ENCODE results near the gene CHAT. TPM values are rescaled to one million over a fixed set of nuclear protein-coding genes. Genes with fewer than 3 reads are reported as not detected.

CHAT gene
- total RNA-seq, 1 experiment from 2014 or later, result not detected

DNA sequence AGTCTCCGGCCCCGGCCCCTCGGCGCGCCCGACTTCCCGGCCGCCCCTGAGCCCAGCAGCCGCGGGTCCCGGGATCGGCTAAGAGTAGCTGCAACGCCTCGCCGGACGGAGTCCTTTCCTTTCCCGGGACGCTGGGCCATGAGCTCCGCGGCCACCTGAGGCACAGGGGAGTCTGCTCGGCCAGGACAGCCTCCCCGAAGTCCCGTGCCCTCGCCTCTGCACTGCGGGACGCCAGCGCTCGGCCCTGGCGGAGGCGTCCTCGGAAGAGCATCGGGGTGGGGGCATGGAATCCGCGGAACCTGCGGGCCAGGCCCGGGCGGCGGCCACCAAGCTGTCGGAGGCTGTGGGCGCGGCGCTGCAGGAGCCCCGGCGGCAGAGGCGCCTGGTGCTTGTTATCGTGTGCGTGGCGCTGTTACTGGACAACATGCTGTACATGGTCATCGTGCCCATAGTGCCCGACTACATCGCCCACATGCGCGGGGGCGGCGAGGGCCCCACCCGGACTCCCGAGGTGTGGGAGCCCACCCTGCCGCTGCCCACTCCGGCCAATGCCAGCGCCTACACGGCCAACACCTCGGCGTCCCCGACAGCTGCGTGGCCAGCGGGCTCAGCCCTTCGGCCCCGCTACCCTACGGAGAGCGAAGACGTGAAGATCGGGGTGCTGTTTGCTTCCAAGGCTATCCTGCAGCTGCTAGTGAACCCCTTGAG is 3.2 kb upstream of the CHAT start:
- CTCF ChIA-PET, result no interaction called here
- Mint-ChIP-seq H3K27ac (ENCODE audit: low read depth, unreplicated experiment) (no peak overlapping the region), H3K4me3 (ENCODE audit: unreplicated experiment) (no peak overlapping the region), H3K9me3 (ENCODE audit: unreplicated experiment) (no peaks in the 10 kb centered on the region), H3K4me1 (ENCODE audit: insufficient read depth, unreplicated experiment) (peaks cover 16% of the 10 kb centered on the region), H3K36me3 (ENCODE audit: insufficient read depth, unreplicated experiment) (no peaks in the 10 kb centered on the region), H3K27me3 (ENCODE audit: insufficient read depth, unreplicated experiment) (peaks cover 66% of the 10 kb centered on the region)
- POLR2A ChIA-PET, result no interaction called here
- BruUV-seq (replicated peaks), result no TSS peak
- DNase-seq (ENCODE audit: unreplicated experiment), result no peak
- TF ChIP-seq, protein P1, sequence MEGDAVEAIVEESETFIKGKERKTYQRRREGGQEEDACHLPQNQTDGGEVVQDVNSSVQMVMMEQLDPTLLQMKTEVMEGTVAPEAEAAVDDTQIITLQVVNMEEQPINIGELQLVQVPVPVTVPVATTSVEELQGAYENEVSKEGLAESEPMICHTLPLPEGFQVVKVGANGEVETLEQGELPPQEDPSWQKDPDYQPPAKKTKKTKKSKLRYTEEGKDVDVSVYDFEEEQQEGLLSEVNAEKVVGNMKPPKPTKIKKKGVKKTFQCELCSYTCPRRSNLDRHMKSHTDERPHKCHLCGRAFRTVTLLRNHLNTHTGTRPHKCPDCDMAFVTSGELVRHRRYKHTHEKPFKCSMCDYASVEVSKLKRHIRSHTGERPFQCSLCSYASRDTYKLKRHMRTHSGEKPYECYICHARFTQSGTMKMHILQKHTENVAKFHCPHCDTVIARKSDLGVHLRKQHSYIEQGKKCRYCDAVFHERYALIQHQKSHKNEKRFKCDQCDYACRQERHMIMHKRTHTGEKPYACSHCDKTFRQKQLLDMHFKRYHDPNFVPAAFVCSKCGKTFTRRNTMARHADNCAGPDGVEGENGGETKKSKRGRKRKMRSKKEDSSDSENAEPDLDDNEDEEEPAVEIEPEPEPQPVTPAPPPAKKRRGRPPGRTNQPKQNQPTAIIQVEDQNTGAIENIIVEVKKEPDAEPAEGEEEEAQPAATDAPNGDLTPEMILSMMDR (IDR thresholded peaks at IDR 0.05; ENCODE audit: unreplicated experiment), result no peak
- intact Hi-C loops (cut with micrococcal nuclease), result no loop called here

DNA sequence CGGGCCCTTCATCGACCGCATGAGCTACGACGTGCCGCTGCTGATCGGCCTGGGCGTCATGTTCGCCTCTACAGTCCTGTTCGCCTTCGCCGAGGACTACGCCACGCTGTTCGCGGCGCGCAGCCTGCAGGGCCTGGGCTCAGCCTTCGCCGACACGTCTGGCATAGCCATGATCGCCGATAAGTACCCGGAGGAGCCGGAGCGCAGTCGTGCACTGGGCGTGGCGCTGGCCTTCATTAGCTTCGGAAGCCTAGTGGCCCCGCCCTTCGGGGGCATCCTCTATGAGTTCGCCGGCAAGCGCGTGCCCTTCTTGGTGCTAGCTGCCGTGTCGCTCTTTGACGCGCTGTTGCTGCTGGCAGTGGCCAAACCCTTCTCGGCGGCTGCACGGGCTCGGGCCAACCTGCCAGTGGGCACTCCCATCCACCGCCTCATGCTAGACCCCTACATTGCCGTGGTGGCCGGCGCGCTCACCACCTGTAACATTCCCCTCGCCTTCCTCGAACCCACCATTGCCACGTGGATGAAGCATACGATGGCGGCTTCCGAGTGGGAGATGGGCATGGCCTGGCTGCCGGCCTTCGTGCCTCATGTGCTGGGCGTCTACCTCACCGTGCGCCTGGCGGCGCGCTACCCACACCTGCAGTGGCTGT is 2.5 kb upstream of the CHAT start:
- CTCF ChIA-PET, result no interaction called here
- Mint-ChIP-seq H3K4me3 (ENCODE audit: unreplicated experiment) (no peak overlapping the region), H3K36me3 (ENCODE audit: insufficient read depth, unreplicated experiment) (no peaks in the 10 kb centered on the region), H3K27ac (ENCODE audit: low read depth, unreplicated experiment) (no peak overlapping the region), H3K4me1 (ENCODE audit: insufficient read depth, unreplicated experiment) (peaks cover 16% of the 10 kb centered on the region), H3K9me3 (ENCODE audit: unreplicated experiment) (no peaks in the 10 kb centered on the region), H3K27me3 (ENCODE audit: insufficient read depth, unreplicated experiment) (peaks cover 63% of the 10 kb centered on the region)
- intact Hi-C loops (cut with micrococcal nuclease), result no loop called here
- POLR2A ChIA-PET, result no interaction called here
- DNase-seq (ENCODE audit: unreplicated experiment), result no peak
- no TSS peak for BruUV-seq (replicated peaks)
- TF ChIP-seq, protein P1 (IDR thresholded peaks at IDR 0.05; ENCODE audit: unreplicated experiment), result no peak

DNA sequence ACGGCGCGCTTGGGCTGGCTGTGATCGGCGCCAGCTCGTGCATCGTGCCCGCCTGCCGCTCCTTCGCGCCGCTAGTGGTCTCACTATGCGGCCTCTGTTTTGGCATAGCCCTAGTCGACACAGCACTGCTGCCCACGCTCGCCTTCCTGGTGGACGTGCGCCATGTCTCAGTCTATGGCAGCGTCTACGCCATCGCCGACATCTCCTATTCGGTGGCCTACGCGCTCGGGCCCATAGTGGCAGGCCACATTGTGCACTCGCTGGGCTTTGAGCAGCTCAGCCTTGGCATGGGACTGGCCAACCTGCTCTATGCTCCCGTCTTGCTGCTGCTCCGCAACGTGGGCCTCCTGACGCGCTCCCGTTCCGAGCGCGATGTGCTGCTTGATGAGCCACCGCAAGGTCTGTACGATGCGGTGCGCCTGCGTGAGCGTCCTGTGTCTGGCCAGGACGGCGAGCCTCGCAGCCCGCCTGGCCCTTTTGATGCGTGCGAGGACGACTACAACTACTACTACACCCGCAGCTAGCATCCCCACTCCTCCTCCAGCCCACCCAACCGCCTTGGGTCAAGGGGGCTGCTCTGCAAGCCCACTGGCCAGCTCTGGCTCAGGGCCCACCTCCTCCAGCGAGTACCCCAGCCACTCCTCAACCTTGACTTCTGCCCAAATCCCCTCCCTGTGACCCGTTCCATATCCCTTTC is 1.9 kb upstream of the CHAT start:
- BruUV-seq (replicated peaks), result no TSS peak
- Mint-ChIP-seq H3K9me3 (ENCODE audit: unreplicated experiment) (no peaks in the 10 kb centered on the region), H3K27ac (ENCODE audit: low read depth, unreplicated experiment) (no peak overlapping the region), H3K27me3 (ENCODE audit: insufficient read depth, unreplicated experiment) (peaks cover 59% of the 10 kb centered on the region), H3K4me1 (ENCODE audit: insufficient read depth, unreplicated experiment) (peaks cover 14% of the 10 kb centered on the region), H3K36me3 (ENCODE audit: insufficient read depth, unreplicated experiment) (no peaks in the 10 kb centered on the region), H3K4me3 (ENCODE audit: unreplicated experiment) (no peak overlapping the region)
- ChIA-PET POLR2A (no interaction called here), CTCF (no interaction called here)
- TF ChIP-seq, protein P1 (IDR thresholded peaks at IDR 0.05; ENCODE audit: unreplicated experiment), result no peak
- intact Hi-C loops (cut with micrococcal nuclease), result no loop called here
- no peak for DNase-seq (ENCODE audit: unreplicated experiment)

DNA sequence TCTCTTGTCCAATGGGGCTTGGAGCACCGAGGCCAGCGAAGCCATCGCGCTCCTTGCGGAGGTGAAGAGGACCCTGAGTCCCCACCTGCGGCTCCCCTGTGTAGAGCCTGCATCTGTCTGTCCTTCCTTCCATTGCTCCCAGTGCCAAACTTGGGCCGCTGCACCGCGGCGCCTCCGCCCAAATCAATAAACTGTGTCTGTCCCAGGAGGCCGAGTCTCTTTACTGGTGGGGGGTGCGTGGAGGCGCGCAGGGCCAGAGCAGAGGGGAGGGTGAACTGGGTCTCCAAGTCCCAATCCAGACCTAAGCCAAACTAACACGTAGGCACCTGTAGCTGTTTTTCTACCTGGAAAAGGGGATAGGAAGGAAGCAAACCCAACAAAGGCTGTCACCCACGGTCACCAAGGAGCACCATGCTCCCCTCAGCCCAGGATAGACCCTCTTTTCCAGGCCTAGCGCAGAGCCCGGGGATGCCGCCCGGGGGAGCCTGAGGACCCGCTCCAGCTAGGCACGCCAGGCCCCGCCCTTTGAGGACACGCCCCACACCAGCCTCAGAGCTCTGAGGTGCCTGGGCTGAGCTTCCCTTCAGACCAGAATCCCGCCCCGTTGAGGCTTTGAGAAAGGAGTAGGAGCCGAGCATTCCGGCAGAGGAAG is 1.2 kb upstream of the CHAT start:
- peak overlapping the region; percentile 17 for H3K4me3 Mint-ChIP-seq (ENCODE audit: unreplicated experiment)
- DNase-seq (ENCODE audit: unreplicated experiment), result no peak
- peaks cover 53% of the 10 kb centered on the region for H3K27me3 Mint-ChIP-seq (ENCODE audit: insufficient read depth, unreplicated experiment)
- intact Hi-C loops (cut with micrococcal nuclease), result no loop called here
- TF ChIP-seq, protein P1 (IDR thresholded peaks at IDR 0.05; ENCODE audit: unreplicated experiment), result no peak
- POLR2A ChIA-PET, result no interaction called here
- no peaks in the 10 kb centered on the region for H3K36me3 Mint-ChIP-seq (ENCODE audit: insufficient read depth, unreplicated experiment)
- CTCF ChIA-PET, result no interaction called here
- peaks cover 15% of the 10 kb centered on the region for H3K4me1 Mint-ChIP-seq (ENCODE audit: insufficient read depth, unreplicated experiment)
- no TSS peak for BruUV-seq (replicated peaks)
- no peaks in the 10 kb centered on the region for H3K9me3 Mint-ChIP-seq (ENCODE audit: unreplicated experiment)
- H3K27ac Mint-ChIP-seq (ENCODE audit: low read depth, unreplicated experiment), result no peak overlapping the region

Measured in MCF 10A (cell line).